GM12878 (cell line): ENCODE data around the gene TPRG1. TPM values are rescaled to one million over a fixed set of nuclear protein-coding genes. Genes with fewer than 3 reads are reported as not detected.

Source experiments
- ATAC-seq: fragments of 200-7000 bp; cut with Tn5 transposase; 3 replicates; pipeline ENCODE4 v1.9.1; 2020; ENCODE audit warnings: mild to moderate bottlenecking, moderate library complexity
- BruUV-seq: library from RNA; stranded (reverse); fragments of 400-500 nt; replicated peaks from 2 replicates; lab custom pipeline; 2021; lab: Mats Ljungman, UMichigan
- CTCF ChIA-PET: fragments of 300-600 bp; sonication (Branson Sonifier 250); formaldehyde crosslinking; extraction: SDS; loops from one replicate; lab custom pipeline; 2021; ENCODE audit warnings: inconsistent platforms; lab: Yijun Ruan, JAX
- POLR2A ChIA-PET: fragments of 350-600 bp; formaldehyde crosslinking; extraction: SDS; loops from one replicate; lab custom pipeline; 2021; ENCODE audit warnings: inconsistent platforms; lab: Charles Lee
- RAD21 ChIA-PET: fragments of 300-600 bp; sonication (Branson Sonifier 250); formaldehyde crosslinking; loops from one replicate; lab custom pipeline; 2023; ENCODE audit warnings: antibody characterized with exemption; ENCODE audit not compliant: unreplicated experiment; lab: Charles Lee
- SMC1A ChIA-PET: fragments of 300-600 bp; sonication (Branson Sonifier 250); formaldehyde crosslinking; loops from one replicate; lab custom pipeline; 2023; ENCODE audit not compliant: unreplicated experiment, uncharacterized antibody; lab: Charles Lee
- DNase-seq: peaks from one replicate; pipeline ENCODE4 v3.0.0-alpha.2; 2011; ENCODE audit warnings: low read depth, low spot score
- FAIRE-seq: peaks from 3 replicates; lab custom pipeline; 2011; peaks lifted over from hg19 to GRCh38; lab: Jason Lieb, UNC
- H2AFZ ChIP-seq: 2 replicates; pipeline ENCODE4 v1.6.0; 2011; ENCODE audit warnings: low read depth, low read length, control low read depth; ENCODE audit not compliant: control insufficient read depth
- H3K27ac ChIP-seq: 2 replicates; pipeline ENCODE4 v1.5.1; 2011; ENCODE audit warnings: control low read depth; ENCODE audit not compliant: control insufficient read depth, insufficient read depth
- H3K27me3 ChIP-seq, 2 experiments: replicated peaks in 1 of 2; 2 replicates each; pipeline versions ENCODE4 v1.6.0 to v1.6.1; 2011; ENCODE audit warnings: low read length in 1 of 2; ENCODE audit not compliant: control insufficient read depth in 2 of 2, insufficient read depth in 2 of 2
- H3K36me3 ChIP-seq, 2 experiments: 2 replicates each; pipeline ENCODE4 v1.5.1; 2011; ENCODE audit warnings: low read length in 1 of 2; ENCODE audit not compliant: control insufficient read depth in 2 of 2, insufficient read depth in 2 of 2
- H3K4me1 ChIP-seq: 2 replicates; pipeline ENCODE4 v1.6.1; 2011; ENCODE audit warnings: mild to moderate bottlenecking, low read length, moderate library complexity, mixed read lengths; ENCODE audit not compliant: control insufficient read depth, insufficient read depth
- H3K4me2 ChIP-seq: 2 replicates; pipeline ENCODE4 v1.6.0; 2011; ENCODE audit warnings: control low read depth; ENCODE audit not compliant: control insufficient read depth, insufficient read depth
- H3K4me3 ChIP-seq: fragments of 200-600 bp; sonication (generic); 2 replicates; pipeline ENCODE4 v1.5.1; 2016
- H3K79me2 ChIP-seq: 2 replicates; pipeline ENCODE4 v1.6.0; 2011; ENCODE audit warnings: low read length; ENCODE audit not compliant: control insufficient read depth, insufficient read depth
- H3K9ac ChIP-seq: 2 replicates; pipeline ENCODE4 v1.8.0; 2011; ENCODE audit warnings: low read length, control low read depth, mixed read lengths; ENCODE audit not compliant: control insufficient read depth, insufficient read depth
- H3K9me3 ChIP-seq: replicated peaks from 3 replicates; pipeline ENCODE4 v1.5.1; 2011; ENCODE audit warnings: mild to moderate bottlenecking, low read length; ENCODE audit not compliant: control insufficient read depth, insufficient read depth
- H4K20me1 ChIP-seq: 2 replicates; pipeline ENCODE4 v1.6.0; 2011; ENCODE audit not compliant: control insufficient read depth, insufficient read depth
- ATF7 ChIP-seq: fragments of 450-650 bp; IDR thresholded peaks from 2 replicates; pipeline ENCODE4 v1.6.1; 2016; ENCODE audit warnings: low read depth, mild to moderate bottlenecking
- E4F1 ChIP-seq: fragments of 450-650 bp; IDR thresholded peaks from 2 replicates; pipeline ENCODE4 v1.6.1; 2018; ENCODE audit warnings: borderline replicate concordance, mild to moderate bottlenecking; ENCODE audit not compliant: partially characterized antibody
- HDAC2 ChIP-seq: fragments of 200-600 bp; sonication (generic); IDR thresholded peaks from 2 replicates; pipeline ENCODE4 v1.6.1; 2017
- IRF4 ChIP-seq: IDR thresholded peaks from 2 replicates; pipeline ENCODE4 v1.6.1; 2011; ENCODE audit warnings: low read depth, low read length
- KAT2A ChIP-seq: conservative IDR thresholded peaks from 2 replicates; pipeline ENCODE4 v1.6.1; 2011; ENCODE audit warnings: low read depth, low read length; ENCODE audit not compliant: control insufficient read depth
- MYC ChIP-seq: IDR thresholded peaks from 2 replicates; pipeline ENCODE4 v1.6.1; 2011; ENCODE audit warnings: mild to moderate bottlenecking, low read length, moderate library complexity, inconsistent platforms; ENCODE audit not compliant: insufficient read depth, insufficient replicate concordance, insufficient read length, severe bottlenecking
- PML ChIP-seq: IDR thresholded peaks from 2 replicates; pipeline ENCODE4 v1.6.1; 2012; ENCODE audit warnings: low read length, inconsistent platforms
- PRDM15 ChIP-seq: fragments of 450-650 bp; formaldehyde crosslinking; IDR thresholded peaks from 2 replicates; pipeline ENCODE4 v1.4.0; 2020; ENCODE audit warnings: mild to moderate bottlenecking, moderate library complexity
- RB1 ChIP-seq: fragments of 450-650 bp; formaldehyde crosslinking; IDR thresholded peaks from 2 replicates; pipeline ENCODE4 v1.6.1; 2017; ENCODE audit warnings: mild to moderate bottlenecking, borderline replicate concordance
- STAT1 ChIP-seq: fragments of 450-650 bp; conservative IDR thresholded peaks from 2 replicates; pipeline ENCODE4 v1.6.1; 2014; ENCODE audit warnings: antibody characterized with exemption, mild to moderate bottlenecking
- TARDBP ChIP-seq: IDR thresholded peaks from 2 replicates; pipeline ENCODE4 v1.6.1; 2016; ENCODE audit warnings: borderline replicate concordance
- WGBS: methylation state at CpG from one replicate; pipeline ENCODE4 v1.1.6; 2016; ENCODE audit warnings: low lambda C conversion rate; ENCODE audit not compliant: insufficient replicate concordance, insufficient coverage; ENCODE audit errors: missing lambda C conversion rate; 5-methylcytosine and 5-hydroxymethylcytosine counted together
- in situ Hi-C: fragments of 300-500 bp; cut with MboI; formaldehyde crosslinking; loops from 9 replicates; pipeline ENCODE4 v1.14.3; 2018; ENCODE audit warnings: mixed read lengths
- intact Hi-C: fragments of 100-400 bp; cut with micrococcal nuclease; formaldehyde crosslinking; loops from one replicate; pipeline ENCODE4 v1.14.2; 2022; ENCODE audit not compliant: unreplicated experiment
- polyA plus RNA-seq, 11 experiments: library from polyadenylated mRNA; depleted of rRNA in 4 of 11; unstranded in 6 of 11; stranded (reverse) in 5 of 11; fragments of >200 nt; fragmentation: Nextera tagmentation in 4 of 11; fragmentation: Illumina TruSeq in 1 of 11; extraction: Ambion mirVana in 4 of 11; extraction: Trizol in 1 of 11; gene quantifications; 1 replicate in 1 of 11; 2 replicates in 10 of 11; pipeline versions ENCODE4 v1.2.1 to v1.2.3, GENCODE V29; 2011 to 2016; ENCODE audit warnings: inconsistent platforms in 2 of 11, missing spikeins in 2 of 11, low read depth in 1 of 11
- total RNA-seq, 4 experiments: library from RNA; depleted of rRNA in 3 of 4; stranded (reverse); fragments of >200 nt in 3 of 4; fragmentation: Illumina TruSeq in 1 of 4; extraction: Trizol in 1 of 4; gene quantifications; 2 replicates each; pipeline versions ENCODE4 v1.2.1 to v1.2.3, GENCODE V29; 2013 to 2021

TPRG1 gene
- total and polyA plus RNA-seq, 10 of the 15 experiments (the other 5 are each of a cell fraction or from before 2014, with no cell fraction given) = 0.26 to 30.7 (median 3.6) TPM

- Histone ChIP-seq H3K4me1 (no peaks in the 10 kb centered on the region), H3K27me3 (no peaks in the 10 kb centered on the region; a peak in 2 of 4 replicates), H3K4me3 (no peak overlapping the region), H3K27ac (no peak overlapping the region), H4K20me1 (no peaks in the 10 kb centered on the region), H3K4me2 (no peak overlapping the region), H2AFZ (no peak overlapping the region), H3K36me3 (no peaks in the 10 kb centered on the region), H3K9me3 (no peaks in the 10 kb centered on the region), H3K79me2 (no peaks in the 10 kb centered on the region), H3K9ac (no peak overlapping the region)
- ATAC-seq (no peak), DNase-seq (no peak), FAIRE-seq (no peak)
- ChIA-PET SMC1A (no interaction called here), RAD21 (no interaction called here), POLR2A (no interaction called here), CTCF (no interaction called here)
- BruUV-seq = no TSS peak
- intact Hi-C loops = no loop called here
- WGBS = 37% methylated on average over 6 of the region's 6 CpGs
- TF ChIP-seq E4F1 (no peak), PML (no peak)
- in situ Hi-C loops = no loop called here
Measured at GRCh38 chr3:189202583-189202982, 30.8 kb downstream of the TPRG1 start.

DNA sequence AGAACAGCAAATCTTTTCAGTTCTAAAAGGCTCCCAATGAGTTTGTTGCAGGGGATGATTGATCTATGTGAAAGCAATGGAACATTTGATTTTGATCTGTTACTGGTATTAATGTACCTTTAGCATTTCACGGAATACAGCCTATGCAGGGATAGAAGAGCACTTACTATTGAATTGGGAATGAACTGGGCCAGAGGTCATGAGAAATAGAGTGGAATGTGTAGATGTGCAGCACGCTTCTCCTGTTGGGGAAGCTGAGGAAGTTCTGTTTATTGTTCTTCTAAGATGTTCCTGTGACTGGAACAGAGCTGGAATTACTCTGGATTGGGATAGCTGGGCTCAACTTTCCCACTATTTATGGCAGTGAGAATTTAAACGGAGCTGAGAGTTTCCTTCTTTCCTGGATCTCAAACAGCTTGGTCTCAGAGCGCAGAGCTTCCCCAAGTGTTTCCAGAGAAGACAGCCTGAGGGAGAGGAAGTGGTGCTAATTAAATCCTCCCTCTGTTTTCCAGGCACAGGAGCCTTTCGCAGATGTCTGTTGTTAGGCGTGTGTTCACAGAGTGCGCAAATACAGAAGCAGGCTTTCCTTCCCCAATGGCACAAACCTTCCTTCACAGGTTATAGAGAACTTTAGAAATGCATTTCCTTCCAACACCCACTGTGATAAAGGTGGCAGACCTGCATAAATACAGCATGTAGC lies 32.5 kb downstream of the TPRG1 start:
- 39% methylated on average over 7 of the region's 7 CpGs for WGBS
- ChIA-PET SMC1A (no interaction called here), CTCF (interaction anchor here (1.0 kb wide), 1 partner anchor 12 kb away, joined by 4 read pairs; no protein-coding TSS in a partner anchor), RAD21 (no interaction called here), POLR2A (no interaction called here)
- no peaks in the 10 kb centered on the region; a peak in 2 of 4 replicates for H3K27me3 ChIP-seq
- no peak overlapping the region for H3K9ac ChIP-seq
- no peaks in the 10 kb centered on the region for H3K36me3 ChIP-seq
- H3K27ac ChIP-seq = no peak overlapping the region
- intact Hi-C loops (no loop called here), in situ Hi-C loops (no loop called here)
- ATAC-seq (no peak), FAIRE-seq (no peak), DNase-seq (no peak)
- H4K20me1 ChIP-seq = no peaks in the 10 kb centered on the region
- no peaks in the 10 kb centered on the region for H3K79me2 ChIP-seq
- no peak overlapping the region for H3K4me2 ChIP-seq
- H3K4me1 ChIP-seq = no peaks in the 10 kb centered on the region
- H3K4me3 ChIP-seq = no peak overlapping the region
- no peaks in the 10 kb centered on the region for H3K9me3 ChIP-seq
- H2AFZ ChIP-seq = no peak overlapping the region
- no TSS peak for BruUV-seq
- TF ChIP-seq IRF4 (no peak), KAT2A (no peak), TARDBP (no peak), MYC (no peak), HDAC2 (no peak), RB1 (no peak), STAT1 (no peak), ATF7 (no peak), PML (no peak), PRDM15 (CRISPR knock-in tag) (no peak)
